Astrocyte of the cerebellum (primary cell): ENCODE data around the gene MBD3.

Experiments
- DNase-seq: peaks from one replicate; pipeline ENCODE4 v3.0.0-alpha.2; 2011; ENCODE audit warnings: low read depth
- H3K4me3 ChIP-seq: 2 replicates; pipeline ENCODE4 v1.5.1; 2011; ENCODE audit warnings: mild to moderate bottlenecking, low read depth, low read length, moderate library complexity
- CTCF ChIP-seq: IDR thresholded peaks from 2 replicates; pipeline ENCODE4 v1.5.1; 2012; ENCODE audit warnings: low read length, low read depth, moderate library complexity, mild to moderate bottlenecking; ENCODE audit errors: missing control alignments
- in situ Hi-C: cut with HindIII; loops from 2 replicates; pipeline ENCODE4 v1.10.0; 2017; ENCODE audit warnings: low sequenced_read_pairs

The MBD3 gene

DNA sequence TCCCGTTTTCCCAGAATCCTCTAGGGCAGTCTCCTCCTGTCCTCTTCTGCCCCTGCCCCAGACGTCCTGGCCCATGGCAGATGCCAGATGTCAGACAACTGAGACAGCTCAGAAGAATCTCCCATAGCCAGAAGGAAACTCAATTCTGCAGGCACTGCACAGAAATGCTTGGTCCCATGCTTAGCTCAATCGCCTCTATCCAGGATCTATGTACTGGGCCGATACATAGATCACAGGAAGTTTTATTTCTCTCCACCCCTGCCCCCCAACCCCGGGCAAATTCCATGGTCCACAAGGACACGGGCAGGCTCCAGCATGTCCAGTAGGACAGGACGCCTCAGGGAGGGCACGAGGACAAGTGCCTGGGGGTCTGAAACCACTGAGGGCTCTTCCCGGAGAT, 4.8 kb downstream of the MBD3 start:
- DNase-seq: no peak
- H3K4me3 ChIP-seq: no peak overlapping the region
- no peak for TF ChIP-seq CTCF
- in situ Hi-C loops: no loop called here

DNA sequence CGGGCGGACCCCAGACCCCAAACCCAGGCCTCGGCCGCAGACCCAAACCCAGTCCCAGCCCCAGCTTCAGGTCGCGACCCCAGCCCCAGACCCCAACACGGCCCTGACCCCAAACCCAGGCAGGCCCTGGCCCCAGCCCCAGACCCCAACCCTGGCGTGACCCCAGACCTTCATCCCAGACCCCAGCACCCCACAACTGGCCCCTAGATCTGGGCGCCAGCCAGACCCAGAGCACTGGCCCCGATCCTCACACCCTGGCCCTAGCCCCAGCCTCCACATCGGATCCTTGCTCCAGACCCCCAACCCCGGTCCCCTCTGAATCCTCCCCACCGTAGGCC, 7.5 kb downstream of the MBD3 start:
- DNase-seq: no peak
- H3K4me3 ChIP-seq: no peak overlapping the region
- no peak for TF ChIP-seq CTCF
- in situ Hi-C loops: no loop called here

DNA sequence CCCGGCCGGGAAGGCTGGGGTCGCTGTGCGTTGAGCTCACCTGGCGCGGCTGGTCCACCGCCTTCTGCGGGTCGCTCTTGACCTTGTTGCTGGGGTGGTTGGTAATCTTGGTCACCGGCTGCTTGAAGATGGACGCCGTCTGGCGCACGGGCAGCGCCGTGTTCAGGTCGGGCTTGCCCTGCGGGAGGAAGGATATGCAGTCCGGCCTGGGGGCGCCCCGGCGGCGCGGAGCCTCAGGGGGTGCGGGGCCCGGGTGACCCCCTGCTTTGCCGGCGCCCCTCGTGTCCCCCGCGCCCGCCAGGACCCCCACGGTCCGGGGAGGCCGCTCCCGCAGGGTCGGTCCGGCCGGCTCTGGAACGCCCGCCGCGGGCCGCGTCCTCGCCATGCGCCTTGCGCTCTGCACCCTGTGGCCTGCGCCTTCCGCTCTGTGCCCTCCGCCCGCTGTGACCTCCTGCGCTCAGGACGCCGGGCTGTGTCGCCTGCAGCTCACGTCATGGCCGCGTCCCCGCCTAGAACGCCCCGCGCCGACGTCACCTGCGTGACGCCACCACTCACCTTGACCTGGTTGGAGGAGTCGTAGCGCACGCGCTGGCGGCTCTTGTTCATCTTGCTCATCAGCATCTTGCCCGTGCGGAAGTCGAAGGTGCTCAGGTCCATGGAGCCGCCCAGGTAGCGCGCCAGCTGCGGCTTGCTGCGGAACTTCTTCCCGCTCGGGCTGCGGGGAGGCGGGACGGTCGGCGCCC, 8.0 kb downstream of the MBD3 start:
- in situ Hi-C loops: no loop called here
- no peak overlapping the region for H3K4me3 ChIP-seq
- TF ChIP-seq CTCF: no peak

DNA sequence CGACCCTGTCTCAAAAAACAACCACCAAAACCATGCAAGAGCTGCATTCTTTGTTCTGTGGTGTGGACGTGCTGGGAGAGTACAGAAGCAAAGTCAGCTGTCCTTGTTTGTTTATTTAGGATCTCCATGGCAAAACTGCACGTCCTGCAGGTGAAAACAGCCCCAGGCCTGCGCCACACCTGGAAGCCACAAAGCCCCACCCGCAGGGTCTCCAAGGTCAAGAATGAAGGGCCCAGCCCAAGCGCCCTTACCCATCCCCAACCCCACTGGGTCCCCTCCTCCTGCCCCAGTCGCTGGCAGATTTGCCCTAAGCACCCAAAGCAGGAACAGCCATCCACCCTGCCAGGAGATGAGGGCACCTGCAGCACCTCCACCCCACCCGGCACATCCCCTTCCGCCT, 10.5 kb downstream of the MBD3 start:
- no peak for TF ChIP-seq CTCF
- H3K4me3 ChIP-seq: no peak overlapping the region
- in situ Hi-C loops: no loop called here
- no peak for DNase-seq

More for the DNA sequence above, 8.0 kb downstream of the MBD3 start:
- DNase-seq: no peak

GRCh38 chr19:1580957-1581356, 11.7 kb downstream of the MBD3 start:
- no peak overlapping the region for H3K4me3 ChIP-seq
- DNase-seq: no peak
- in situ Hi-C loops: no loop called here
- TF ChIP-seq CTCF: no peak

DNA sequence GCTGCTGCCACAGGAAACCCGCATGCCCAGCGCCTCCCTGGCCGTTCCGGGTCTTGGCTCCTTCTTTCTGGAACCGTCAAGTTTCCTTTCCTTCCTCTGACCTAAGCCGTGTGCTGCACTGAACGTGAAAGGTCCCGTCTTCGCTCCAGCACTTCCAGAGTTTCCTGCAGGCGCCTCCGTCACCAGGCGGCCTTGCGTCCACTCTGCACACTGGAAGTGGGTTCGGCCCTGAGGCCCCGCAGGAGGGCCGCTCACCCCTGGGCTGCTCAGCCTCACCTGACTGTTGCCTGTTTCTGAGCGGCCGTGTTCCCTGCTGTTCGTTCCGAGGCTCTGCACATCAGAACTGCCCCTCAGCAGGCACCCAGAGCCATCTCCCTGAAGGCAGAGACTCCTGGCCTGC, 12.3 kb downstream of the MBD3 start:
- H3K4me3 ChIP-seq: no peak overlapping the region
- no peak for DNase-seq
- in situ Hi-C loops: no loop called here
- no peak for TF ChIP-seq CTCF

DNA sequence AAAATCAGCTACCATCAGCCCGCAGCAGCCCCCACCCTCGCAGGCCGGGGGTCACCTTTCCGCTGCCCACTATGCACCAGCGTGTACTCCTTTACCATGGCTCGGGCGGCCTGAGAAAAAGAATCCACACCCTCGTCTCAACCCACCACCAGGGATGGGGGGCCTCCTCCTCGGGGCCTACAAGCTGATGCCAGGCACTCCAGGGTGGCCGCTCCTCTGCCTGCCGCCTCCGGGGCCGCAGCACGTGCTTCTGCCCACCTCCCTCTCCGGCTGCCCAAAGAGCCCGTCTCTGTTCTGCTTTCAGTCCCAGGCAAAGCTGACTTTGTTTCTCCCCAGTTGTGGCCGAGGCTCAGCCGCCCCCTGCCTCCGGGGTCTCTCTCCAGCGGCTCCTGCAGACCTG, 13.4 kb downstream of the MBD3 start:
- DNase-seq: no peak
- no peak overlapping the region for H3K4me3 ChIP-seq
- in situ Hi-C loops: no loop called here
- TF ChIP-seq CTCF: no peak
